ENCODE results near the gene RABIF. TPM values are rescaled to one million over a fixed set of nuclear protein-coding genes. Genes with fewer than 3 reads are reported as not detected.
A peak's percentile ranks its signal among the peaks of the same experiment; 100 is the strongest.

The RABIF gene
- total RNA-seq, 1 donor from 2014 or later, result 10.0 TPM

GRCh38 chr1:202862679-202863560 is 26.0 kb downstream of the RABIF start:
- Histone ChIP-seq H3K4me3 (no peak overlapping the region), H3K9me3 (no peaks in the 10 kb centered on the region)

GRCh38 chr1:202861420-202862132 is 27.4 kb downstream of the RABIF start:
- Histone ChIP-seq H3K4me1 (peaks cover 11% of the 10 kb centered on the region), H3K27me3 (no peaks in the 10 kb centered on the region), H3K9me3 (no peaks in the 10 kb centered on the region), H3K4me3 (peak overlapping the region; percentile 69), H3K36me3 (no peaks in the 10 kb centered on the region), H3K27ac (no peak overlapping the region)
- intact Hi-C loops (cut with DNase I), result no loop called here
- DNase-seq (peak; percentile 95), ATAC-seq (peak; percentile 98)
- TF ChIP-seq CTCF (IDR thresholded peaks at IDR 0.05), result no peak

More at GRCh38 chr1:202862679-202863560, 26.0 kb downstream of the RABIF start:
- peaks cover 11% of the 10 kb centered on the region for H3K4me1 ChIP-seq
- no peaks in the 10 kb centered on the region for H3K27me3 ChIP-seq
- DNase-seq, result no peak
- no peak for TF ChIP-seq CTCF (IDR thresholded peaks at IDR 0.05)
- H3K27ac ChIP-seq, result no peak overlapping the region
- intact Hi-C loops (cut with DNase I), result no loop called here
- no peak for ATAC-seq
- no peaks in the 10 kb centered on the region for H3K36me3 ChIP-seq

- peak; percentile 83 for DNase-seq
- TF ChIP-seq CTCF (IDR thresholded peaks at IDR 0.05), result no peak
- intact Hi-C loops (cut with DNase I), result no loop called here
- peaks cover 11% of the 10 kb centered on the region for H3K4me1 ChIP-seq
- H3K27ac ChIP-seq, result peak overlapping the region; percentile 47
- H3K9me3 ChIP-seq, result no peaks in the 10 kb centered on the region
- peak; percentile 79 for ATAC-seq
- H3K36me3 ChIP-seq, result no peaks in the 10 kb centered on the region
- H3K4me3 ChIP-seq, result peak overlapping the region; percentile 69
- H3K27me3 ChIP-seq, result no peaks in the 10 kb centered on the region
Measured at GRCh38 chr1:202860744-202861419, 28.1 kb downstream of the RABIF start.

GRCh38 chr1:202858789-202859414 is 30.0 kb downstream of the RABIF start:
- no peak for TF ChIP-seq CTCF (IDR thresholded peaks at IDR 0.05)
- H3K27ac ChIP-seq, result peak overlapping the region; percentile 66
- DNase-seq (no peak), ATAC-seq (no peak)
- H3K4me3 ChIP-seq, result no peak overlapping the region
- H3K36me3 ChIP-seq, result no peaks in the 10 kb centered on the region
- intact Hi-C loops (cut with DNase I), result no loop called here
- H3K27me3 ChIP-seq, result no peaks in the 10 kb centered on the region
- peaks cover 11% of the 10 kb centered on the region for H3K4me1 ChIP-seq
- H3K9me3 ChIP-seq, result no peaks in the 10 kb centered on the region

GRCh38 chr1:202858331-202858730 is 30.6 kb downstream of the RABIF start:
- H3K27ac ChIP-seq, result peak overlapping the region; percentile 66
- ATAC-seq (no peak), DNase-seq (no peak)
- no peaks in the 10 kb centered on the region for H3K36me3 ChIP-seq
- H3K4me3 ChIP-seq, result no peak overlapping the region
- intact Hi-C loops (cut with DNase I), result no loop called here
- no peaks in the 10 kb centered on the region for H3K9me3 ChIP-seq
- TF ChIP-seq CTCF (IDR thresholded peaks at IDR 0.05), result no peak
- H3K4me1 ChIP-seq, result peaks cover 11% of the 10 kb centered on the region
- H3K27me3 ChIP-seq, result no peaks in the 10 kb centered on the region

Measured in upper lobe of right lung (tissue), 1 donor.